Neuronal stem cell (in vitro differentiated cells): ENCODE data around the gene PCDHGA2.

ENCODE experiments used
- DNase-seq: peaks from one replicate; pipeline ENCODE4 v3.0.0-alpha.2; 2013; ENCODE audit warnings: low spot score
- H2AFZ ChIP-seq: one replicate; pipeline ENCODE4 v1.6.1; 2013; ENCODE audit warnings: mild to moderate bottlenecking, low read length, inconsistent platforms
- H2AK5ac ChIP-seq: 2 replicates; pipeline ENCODE4 v1.6.1; 2013; ENCODE audit warnings: low read depth, mild to moderate bottlenecking, inconsistent platforms, low read length, moderate library complexity, mixed read lengths
- H2BK120ac ChIP-seq: 2 replicates; pipeline ENCODE4 v1.6.1; 2013; ENCODE audit warnings: low read depth, mild to moderate bottlenecking, inconsistent platforms, low read length, moderate library complexity, mixed read lengths
- H2BK12ac ChIP-seq: one replicate; pipeline ENCODE4 v1.6.1; 2013; ENCODE audit warnings: low read length, inconsistent platforms
- H2BK15ac ChIP-seq: 2 replicates; pipeline ENCODE4 v1.6.1; 2013; ENCODE audit warnings: mild to moderate bottlenecking, low read length, inconsistent platforms, mixed read lengths
- H2BK5ac ChIP-seq: one replicate; pipeline ENCODE4 v1.6.1; 2013; ENCODE audit warnings: inconsistent platforms, mild to moderate bottlenecking, low read length, moderate library complexity
- H3K14ac ChIP-seq: one replicate; pipeline ENCODE4 v1.6.1; 2013; ENCODE audit warnings: low read length, inconsistent platforms
- H3K18ac ChIP-seq: 2 replicates; pipeline ENCODE4 v1.6.1; 2013; ENCODE audit warnings: low read length, inconsistent platforms
- H3K23ac ChIP-seq: 2 replicates; pipeline ENCODE4 v1.6.1; 2013; ENCODE audit warnings: low read depth, mild to moderate bottlenecking, mixed read lengths, low read length, inconsistent platforms; ENCODE audit not compliant: poor library complexity
- H3K27ac ChIP-seq: replicated peaks from 3 replicates; pipeline ENCODE4 v1.5.1; 2013; ENCODE audit warnings: low read length, inconsistent platforms
- H3K27me3 ChIP-seq, 3 experiments: 2 replicates each; pipeline ENCODE4 v1.6.1; 2013; ENCODE audit warnings: low read length in 3 of 3, mild to moderate bottlenecking in 2 of 3, inconsistent platforms in 1 of 3, low read depth in 1 of 3, mixed read lengths in 1 of 3, moderate library complexity in 1 of 3; ENCODE audit not compliant: control insufficient read depth in 3 of 3, insufficient read depth in 3 of 3
- H3K36me3 ChIP-seq, 2 donors: replicated peaks in 1 of 2; 2 replicates each; pipeline ENCODE4 v1.6.1; 2013; ENCODE audit warnings: low read length in 2 of 2; ENCODE audit not compliant: control insufficient read depth in 2 of 2, insufficient read depth in 2 of 2
- H3K4ac ChIP-seq: 2 replicates; pipeline ENCODE4 v1.6.1; 2013; ENCODE audit warnings: inconsistent platforms, mild to moderate bottlenecking, low read length, moderate library complexity
- H3K4me1 ChIP-seq, 2 donors: 1 replicate in 1 of 2; 2 replicates in 1 of 2; pipeline ENCODE4 v1.6.1; 2013; ENCODE audit warnings: low read length in 2 of 2, low read depth in 1 of 2; ENCODE audit not compliant: control insufficient read depth in 2 of 2, insufficient read depth in 1 of 2
- H3K4me2 ChIP-seq: one replicate; pipeline ENCODE4 v1.6.1; 2013; ENCODE audit warnings: mild to moderate bottlenecking, low read length, inconsistent platforms; ENCODE audit not compliant: insufficient read depth, poor library complexity, severe bottlenecking
- H3K4me3 ChIP-seq, 2 donors: 2 replicates each; pipeline ENCODE4 v1.5.1; 2013; ENCODE audit warnings: low read length in 2 of 2, mild to moderate bottlenecking in 2 of 2, inconsistent platforms in 1 of 2, moderate library complexity in 1 of 2
- H3K79me1 ChIP-seq: one replicate; pipeline ENCODE4 v1.6.1; 2013; ENCODE audit warnings: low read depth, mild to moderate bottlenecking, inconsistent platforms, low read length, moderate library complexity
- H3K9ac ChIP-seq: one replicate; pipeline ENCODE4 v1.6.1; 2013; ENCODE audit warnings: mild to moderate bottlenecking, low read depth, low read length, inconsistent platforms; ENCODE audit not compliant: poor library complexity
- H3K9me3 ChIP-seq, 2 donors: replicated peaks in 1 of 2; 2 replicates each; pipeline versions ENCODE3 to v1.6.1; 2013; ENCODE audit warnings: low read length in 2 of 2, mild to moderate bottlenecking in 2 of 2, inconsistent platforms in 1 of 2, low read depth in 1 of 2, mixed read lengths in 1 of 2, moderate library complexity in 1 of 2; ENCODE audit not compliant: control insufficient read depth in 2 of 2, insufficient read depth in 1 of 2
- H4K8ac ChIP-seq: one replicate; pipeline ENCODE4 v1.6.1; 2013; ENCODE audit warnings: low read depth, mild to moderate bottlenecking, inconsistent platforms, low read length, moderate library complexity
- H4K91ac ChIP-seq: one replicate; pipeline ENCODE4 v1.6.1; 2013; ENCODE audit warnings: low read length, low read depth, mild to moderate bottlenecking, inconsistent platforms; ENCODE audit not compliant: poor library complexity
- WGBS, 2 donors: extraction: QIAGEN DNeasy Blood & Tissue Kit; methylation state at CpG; one replicate each; pipeline ENCODE4 v1.1.7; 2013; ENCODE audit warnings: missing lambda C conversion rate in 2 of 2, mixed read lengths in 1 of 2; ENCODE audit not compliant: insufficient read length in 2 of 2, insufficient replicate concordance in 1 of 2; ENCODE audit errors: extremely low coverage in 2 of 2; 5-methylcytosine and 5-hydroxymethylcytosine counted together

The PCDHGA2 gene

GRCh38 chr5:141320225-141321169, 18.1 kb upstream of the PCDHGA2 start, which contains the start of gene TAF7:
Gene TAF7, minus strand, starts transcription at chr5:141320784. Its CDS starts 740 bp downstream, at chr5:141320044.
- no CpG with 5 or more reads among the region's 67 CpGs for WGBS, 2 donors
- peak; percentile 93 for DNase-seq
- Histone ChIP-seq H3K23ac (peak within 1 kb of the TSS; percentile 94), H3K14ac (no peak within 1 kb of the TSS), H3K27ac (peak within 1 kb of the TSS; percentile 83), H3K4me2 (peak within 1 kb of the TSS; percentile 65), H2BK12ac (no peak within 1 kb of the TSS), H3K18ac (peak within 1 kb of the TSS; percentile 94), H2BK15ac (no peak within 1 kb of the TSS), H3K9ac (no peak within 1 kb of the TSS), H3K79me1 (no peaks in the 10 kb centered on the region), H2BK120ac (no peak within 1 kb of the TSS), H2BK5ac (no peak within 1 kb of the TSS), H3K4me1 (peaks cover 0 to 1% of the 10 kb centered on the region in 2 donors), H3K36me3 (peaks cover 15 to 40% of the 10 kb centered on the region in 2 donors), H3K4me3 (peak within 1 kb of the TSS; percentile 64 to 91), H3K9me3 (peaks cover 19 to 52% of the 10 kb centered on the region in 2 donors), H3K4ac (no peak within 1 kb of the TSS), H4K91ac (no peak within 1 kb of the TSS), H2AFZ (peak within 1 kb of the TSS; percentile 90), H4K8ac (no peak within 1 kb of the TSS), H2AK5ac (no peak within 1 kb of the TSS), H3K27me3 (no peaks in the 10 kb centered on the region)

GRCh38 chr5:141322261-141322660, 16.3 kb upstream of the PCDHGA2 start:
- Histone ChIP-seq H3K4ac (no peak overlapping the region), H2BK5ac (no peak overlapping the region), H2BK15ac (no peak overlapping the region), H3K4me3 (no peak overlapping the region), H3K27me3 (no peaks in the 10 kb centered on the region), H2AK5ac (no peak overlapping the region), H4K8ac (no peak overlapping the region), H4K91ac (no peak overlapping the region), H3K9me3 (peaks cover 20 to 39% of the 10 kb centered on the region in 2 donors), H2AFZ (no peak overlapping the region), H3K36me3 (peaks cover 15 to 23% of the 10 kb centered on the region in 2 donors), H2BK12ac (no peak overlapping the region), H2BK120ac (no peak overlapping the region), H3K4me1 (peaks cover 0 to 1% of the 10 kb centered on the region in 2 donors), H3K18ac (no peak overlapping the region), H3K4me2 (no peak overlapping the region), H3K27ac (no peak overlapping the region), H3K23ac (no peak overlapping the region), H3K14ac (no peak overlapping the region), H3K79me1 (no peaks in the 10 kb centered on the region), H3K9ac (no peak overlapping the region)
- DNase-seq: no peak
- 100% methylated on average over 1 of the region's 3 CpGs for WGBS, 2 donors

GRCh38 chr5:141326088-141326854, 12.3 kb upstream of the PCDHGA2 start:
- H3K36me3 ChIP-seq: no peaks in the 10 kb centered on the region

GRCh38 chr5:141328231-141328630, 10.3 kb upstream of the PCDHGA2 start:
- H3K27ac ChIP-seq: no peak overlapping the region
- H3K9ac ChIP-seq: no peak overlapping the region
- H4K91ac ChIP-seq: peak overlapping the region; percentile 5
- no peaks in the 10 kb centered on the region for H3K27me3 ChIP-seq
- no peak overlapping the region for H3K4ac ChIP-seq
- no peak overlapping the region for H2BK12ac ChIP-seq
- no peak overlapping the region for H2BK5ac ChIP-seq
- peaks cover 29% of the 10 kb centered on the region in 2 donors for H3K9me3 ChIP-seq
- no CpG with 5 or more reads among the region's 8 CpGs for WGBS, 2 donors
- H3K23ac ChIP-seq: no peak overlapping the region
- no peak overlapping the region for H2BK15ac ChIP-seq
- no peaks in the 10 kb centered on the region for H3K4me1 ChIP-seq
- H2AFZ ChIP-seq: no peak overlapping the region
- no peak overlapping the region for H2BK120ac ChIP-seq
- no peak overlapping the region for H2AK5ac ChIP-seq
- no peaks in the 10 kb centered on the region for H3K36me3 ChIP-seq
- peak overlapping the region; percentile 33 for H3K14ac ChIP-seq
- H3K18ac ChIP-seq: no peak overlapping the region
- no peak for DNase-seq
- H3K4me3 ChIP-seq: no peak overlapping the region
- no peak overlapping the region for H3K4me2 ChIP-seq
- no peak overlapping the region for H4K8ac ChIP-seq
- H3K79me1 ChIP-seq: no peaks in the 10 kb centered on the region

More at GRCh38 chr5:141326088-141326854, 12.3 kb upstream of the PCDHGA2 start:
- H2AK5ac ChIP-seq: no peak overlapping the region
- peaks cover 21 to 26% of the 10 kb centered on the region in 2 donors for H3K9me3 ChIP-seq
- no peak overlapping the region for H3K9ac ChIP-seq
- DNase-seq: no peak
- H3K4me2 ChIP-seq: no peak overlapping the region
- no CpG with 5 or more reads among the region's 27 CpGs for WGBS, 2 donors
- H3K27ac ChIP-seq: no peak overlapping the region
- no peak overlapping the region for H2BK5ac ChIP-seq
- no peak overlapping the region for H2BK120ac ChIP-seq
- H3K18ac ChIP-seq: no peak overlapping the region
- H3K4ac ChIP-seq: no peak overlapping the region
- peak overlapping the region; percentile 36 for H2AFZ ChIP-seq
- no peak overlapping the region for H4K91ac ChIP-seq
- no peak overlapping the region for H2BK12ac ChIP-seq
- no peak overlapping the region for H3K4me3 ChIP-seq
- H3K27me3 ChIP-seq: no peaks in the 10 kb centered on the region
- H3K4me1 ChIP-seq: no peaks in the 10 kb centered on the region
- H3K14ac ChIP-seq: no peak overlapping the region
- no peak overlapping the region for H2BK15ac ChIP-seq
- no peak overlapping the region for H3K23ac ChIP-seq
- no peaks in the 10 kb centered on the region for H3K79me1 ChIP-seq
- no peak overlapping the region for H4K8ac ChIP-seq
